SW 1271 (cell line): ENCODE data around the gene DGKD.
A peak's percentile ranks its signal among the peaks of the same experiment; 100 is the strongest.
"Not testable (repeated sequence)": the region's sequence is repeated elsewhere in the genome, so short reads cannot be mapped to it uniquely, and the experiment has no call there.

Experiments
- DNase-seq, 2 experiments: peaks; one replicate each; lab custom pipeline; 2025; lab: John Stamatoyannopoulos, UW

The DGKD gene

GRCh38 chr2:233353769-233354499 lies at the start of gene DGKD:
Gene DGKD (plus strand): TSS chr2:233354494. CDS start chr2:233354519, 25 bp downstream.
- DNase-seq: peak in 1 of 2 experiments; percentile 23

- no peak for DNase-seq
These were observed 46.7 kb upstream of the DGKD start, which contains the start of gene SAG for GRCh38 chr2:233307565-233307964. Gene SAG (plus strand): TSS chr2:233307816. CDS start chr2:233309190, 1,374 bp downstream.

GRCh38 chr2:233311241-233311926 lies 42.9 kb upstream of the DGKD start:
- no peak for DNase-seq

GRCh38 chr2:233312874-233313273 lies 41.4 kb upstream of the DGKD start:
- DNase-seq: no peak

GRCh38 chr2:233314180-233314925 lies 39.9 kb upstream of the DGKD start:
- DNase-seq: no peak

- DNase-seq: no peak
These were observed 36.9 kb upstream of the DGKD start for GRCh38 chr2:233317196-233317943.

- DNase-seq: no peak
These were observed 35.0 kb upstream of the DGKD start for GRCh38 chr2:233319256-233319655.

GRCh38 chr2:233320470-233320869 lies 33.8 kb upstream of the DGKD start:
- DNase-seq: no peak

GRCh38 chr2:233321166-233321565 lies 33.1 kb upstream of the DGKD start:
- DNase-seq: no peak

GRCh38 chr2:233323851-233324250 lies 30.4 kb upstream of the DGKD start:
- DNase-seq: no peak

GRCh38 chr2:233325256-233325655 lies 29.0 kb upstream of the DGKD start:
- DNase-seq: no peak

- DNase-seq: no peak
These were observed 28.5 kb upstream of the DGKD start for GRCh38 chr2:233325814-233326213.

- DNase-seq: no peak
These were observed 27.8 kb upstream of the DGKD start for GRCh38 chr2:233326500-233326899.

GRCh38 chr2:233328922-233329321 lies 25.4 kb upstream of the DGKD start:
- DNase-seq: no peak

GRCh38 chr2:233329489-233330135 lies 24.7 kb upstream of the DGKD start:
- no peak for DNase-seq

GRCh38 chr2:233331536-233331935 lies 22.8 kb upstream of the DGKD start:
- no peak for DNase-seq

- DNase-seq: no peak
These were observed 22.2 kb upstream of the DGKD start for GRCh38 chr2:233332125-233332524.

GRCh38 chr2:233334915-233335314 lies 19.4 kb upstream of the DGKD start:
- DNase-seq: no peak

GRCh38 chr2:233336091-233336490 lies 18.2 kb upstream of the DGKD start:
- not testable (repeated sequence) for DNase-seq

- DNase-seq: no peak
These were observed 17.8 kb upstream of the DGKD start for GRCh38 chr2:233336541-233336940.

GRCh38 chr2:233338046-233338445 lies 16.2 kb upstream of the DGKD start:
- DNase-seq: no peak
